Measurements from ENCODE around the gene CARD8. TPM values are rescaled to one million over a fixed set of nuclear protein-coding genes. Genes with fewer than 3 reads are reported as not detected.

The CARD8 gene
- polyA plus RNA-seq, 1 experiment, result 15.0 TPM

DNA sequence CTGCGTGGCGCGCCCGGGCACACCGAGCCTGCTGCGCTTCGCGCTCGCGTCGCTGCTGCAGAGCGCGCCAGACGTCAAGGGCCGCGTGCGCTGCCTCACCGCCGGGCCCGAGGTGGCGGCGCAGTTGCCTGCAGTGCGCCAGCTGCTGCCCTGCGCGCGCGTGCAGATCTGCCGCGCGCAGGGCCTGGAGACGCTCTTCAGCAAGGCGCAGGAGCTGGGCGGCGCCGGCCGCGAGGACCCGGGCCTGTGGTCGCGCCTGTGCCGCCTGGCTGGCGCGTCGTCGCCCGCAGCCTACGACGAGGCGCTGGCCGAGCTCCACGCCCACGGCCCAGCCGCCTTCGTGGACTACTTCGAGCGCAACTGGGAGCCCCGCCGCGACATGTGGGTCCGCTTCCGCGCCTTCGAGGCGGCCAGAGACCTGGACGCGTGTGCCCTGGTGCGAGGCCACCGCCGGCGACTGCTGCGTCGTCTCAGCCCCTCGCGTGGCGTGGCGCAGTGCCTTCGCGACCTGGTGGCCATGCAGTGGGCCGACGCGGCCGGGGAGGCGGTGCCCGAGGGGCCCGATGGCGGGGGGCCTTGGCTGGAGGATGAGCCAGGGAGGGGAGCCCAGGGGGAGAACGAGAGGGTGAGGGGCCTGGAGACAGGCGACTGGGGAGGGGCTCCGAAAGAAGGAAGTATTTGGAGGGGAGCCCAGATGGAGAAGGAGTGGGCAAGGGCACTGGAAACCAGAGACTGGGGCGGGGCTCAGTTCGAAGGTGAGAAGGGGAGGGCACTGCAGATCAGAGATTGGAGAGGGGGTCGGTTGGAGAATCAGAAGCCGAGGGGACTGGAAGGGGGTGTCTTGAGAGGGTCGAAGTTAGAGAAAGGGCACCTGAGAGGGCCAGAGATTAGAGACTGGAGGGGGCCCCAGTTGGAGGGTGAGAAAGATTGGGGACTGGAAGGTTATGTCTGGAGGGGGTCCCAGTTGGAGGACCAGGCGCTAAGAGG, 60.6 kb downstream of the CARD8 start:
- H3K36me3 ChIP-seq (ENCODE audit: control insufficient read depth, insufficient read depth, low read length), result peaks cover 1% of the 10 kb centered on the region; the same call in 1 of the 2 replicates
- H3K27me3 ChIP-seq (ENCODE audit: control insufficient read depth, insufficient read depth, low read length), result no peaks in the 10 kb centered on the region
- ChIA-PET POLR2A (no interaction called here), CTCF (interaction anchor here (0.5 to 1.4 kb wide), 3 partner anchors 9 to 366 kb away, joined by 3 to 5 read pairs (median 4); no protein-coding TSS in a partner anchor)
- no peak overlapping the region for H3K4me3 ChIP-seq (ENCODE audit: low read depth, low read length)
- no peak for DNase-seq (ENCODE audit: low read depth)
- TF ChIP-seq, protein P1, sequence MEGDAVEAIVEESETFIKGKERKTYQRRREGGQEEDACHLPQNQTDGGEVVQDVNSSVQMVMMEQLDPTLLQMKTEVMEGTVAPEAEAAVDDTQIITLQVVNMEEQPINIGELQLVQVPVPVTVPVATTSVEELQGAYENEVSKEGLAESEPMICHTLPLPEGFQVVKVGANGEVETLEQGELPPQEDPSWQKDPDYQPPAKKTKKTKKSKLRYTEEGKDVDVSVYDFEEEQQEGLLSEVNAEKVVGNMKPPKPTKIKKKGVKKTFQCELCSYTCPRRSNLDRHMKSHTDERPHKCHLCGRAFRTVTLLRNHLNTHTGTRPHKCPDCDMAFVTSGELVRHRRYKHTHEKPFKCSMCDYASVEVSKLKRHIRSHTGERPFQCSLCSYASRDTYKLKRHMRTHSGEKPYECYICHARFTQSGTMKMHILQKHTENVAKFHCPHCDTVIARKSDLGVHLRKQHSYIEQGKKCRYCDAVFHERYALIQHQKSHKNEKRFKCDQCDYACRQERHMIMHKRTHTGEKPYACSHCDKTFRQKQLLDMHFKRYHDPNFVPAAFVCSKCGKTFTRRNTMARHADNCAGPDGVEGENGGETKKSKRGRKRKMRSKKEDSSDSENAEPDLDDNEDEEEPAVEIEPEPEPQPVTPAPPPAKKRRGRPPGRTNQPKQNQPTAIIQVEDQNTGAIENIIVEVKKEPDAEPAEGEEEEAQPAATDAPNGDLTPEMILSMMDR (IDR thresholded peaks at IDR 0.05; ENCODE audit: insufficient read depth, low read depth, low read length), result no peak

DNA sequence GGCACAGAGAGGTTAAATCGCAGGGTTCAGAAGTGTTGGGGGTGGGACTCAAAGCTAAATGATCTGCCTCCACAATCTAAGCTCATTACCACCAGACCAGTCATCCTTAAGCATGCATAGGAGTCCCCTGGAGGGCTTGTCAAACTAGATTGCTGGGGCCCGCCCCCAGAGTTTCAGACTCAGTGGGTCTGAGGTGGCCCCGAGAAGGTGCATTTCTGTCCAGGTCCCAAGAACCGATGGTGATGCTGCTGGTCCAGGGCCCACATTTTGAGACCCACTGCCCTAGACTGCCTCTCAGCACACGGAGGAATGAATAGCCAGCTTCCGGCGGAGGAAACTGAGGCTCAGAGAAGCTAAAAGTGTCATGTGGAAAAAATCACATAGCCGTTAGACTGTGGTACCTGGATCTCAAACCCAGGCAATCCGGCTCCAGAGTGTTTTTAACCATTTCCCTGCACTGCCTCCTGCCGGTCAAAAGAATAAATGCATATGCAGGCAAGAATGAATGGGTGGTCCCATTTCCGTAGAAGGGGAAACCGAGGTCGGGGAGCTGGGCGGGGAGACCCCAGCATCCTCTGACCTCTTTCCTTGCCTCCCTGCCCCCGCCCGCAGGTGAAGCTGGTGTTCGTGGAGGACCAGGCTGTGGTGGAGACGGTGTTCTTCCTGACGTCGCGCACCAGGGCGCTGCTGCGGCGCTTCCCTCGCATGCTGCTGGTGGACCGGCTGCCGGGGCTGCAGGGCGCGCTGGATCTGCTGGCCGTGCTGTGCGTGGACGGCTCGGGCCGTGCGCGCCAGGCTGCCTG, 61.5 kb downstream of the CARD8 start:
- TF ChIP-seq, protein P1 (IDR thresholded peaks at IDR 0.05; ENCODE audit: insufficient read depth, low read depth, low read length), result peak; percentile 51
- Histone ChIP-seq H3K27me3 (ENCODE audit: control insufficient read depth, insufficient read depth, low read length) (no peaks in the 10 kb centered on the region), H3K36me3 (ENCODE audit: control insufficient read depth, insufficient read depth, low read length) (peaks cover 1% of the 10 kb centered on the region; the same call in 1 of the 2 replicates), H3K4me3 (ENCODE audit: low read depth, low read length) (no peak overlapping the region)
- CTCF ChIA-PET, result interaction anchor here (0.8 to 1.4 kb wide), 4 partner anchors 9 to 23 kb away, joined by 3 to 5 read pairs (median 4); no protein-coding TSS in a partner anchor
- POLR2A ChIA-PET, result no interaction called here
- no peak for DNase-seq (ENCODE audit: low read depth)

DNA sequence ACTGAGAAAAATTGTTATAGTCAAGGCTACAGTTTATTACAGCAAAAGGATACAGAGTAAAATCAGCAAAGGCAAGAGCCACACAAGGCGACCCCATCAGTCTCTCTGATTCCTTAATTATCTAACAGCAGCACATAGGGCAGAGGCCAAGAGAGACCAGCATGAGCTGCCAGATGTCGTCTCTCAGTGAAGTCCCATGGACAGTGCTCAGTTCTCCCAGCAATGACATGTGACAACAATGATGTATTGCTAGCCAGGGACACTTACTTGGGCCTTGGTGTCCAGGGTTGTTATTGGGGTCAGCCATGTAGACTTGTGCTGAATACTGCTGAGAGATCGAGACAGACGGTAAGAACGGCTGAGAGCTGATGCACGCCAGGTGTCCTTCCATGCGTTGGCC, 63.0 kb downstream of the CARD8 start:
- no peak for DNase-seq (ENCODE audit: low read depth)
- Histone ChIP-seq H3K36me3 (ENCODE audit: control insufficient read depth, insufficient read depth, low read length) (peaks cover 5% of the 10 kb centered on the region), H3K27me3 (ENCODE audit: control insufficient read depth, insufficient read depth, low read length) (no peaks in the 10 kb centered on the region), H3K4me3 (ENCODE audit: low read depth, low read length) (no peak overlapping the region)
- TF ChIP-seq, protein P1 (IDR thresholded peaks at IDR 0.05; ENCODE audit: insufficient read depth, low read depth, low read length), result no peak
- ChIA-PET POLR2A (no interaction called here), CTCF (no interaction called here)

DNA sequence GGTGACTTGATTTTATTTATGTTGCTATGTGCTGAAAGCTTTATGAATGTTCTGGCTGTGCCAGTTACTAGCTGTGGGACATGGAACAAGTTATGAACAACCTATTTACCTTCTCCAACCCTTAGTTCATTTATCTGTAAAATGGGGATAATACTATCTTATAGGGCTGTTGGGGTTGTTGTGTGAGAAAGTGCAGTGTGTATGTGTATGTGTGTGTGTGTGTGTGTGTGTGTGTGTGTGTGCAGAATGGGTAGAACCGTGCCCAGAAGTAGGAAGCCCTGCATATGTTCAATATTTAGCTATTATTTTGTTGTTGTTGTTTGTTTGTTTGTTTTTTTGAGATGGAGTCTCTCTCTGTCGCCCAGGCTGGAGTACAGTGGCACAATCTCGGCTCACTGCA, 64.8 kb downstream of the CARD8 start:
- Histone ChIP-seq H3K4me3 (ENCODE audit: low read depth, low read length) (no peak overlapping the region), H3K27me3 (ENCODE audit: control insufficient read depth, insufficient read depth, low read length) (no peaks in the 10 kb centered on the region), H3K36me3 (ENCODE audit: control insufficient read depth, insufficient read depth, low read length) (peaks cover 5% of the 10 kb centered on the region)
- ChIA-PET POLR2A (no interaction called here), CTCF (interaction anchor here (0.6 to 2.1 kb wide), 4 partner anchors 12 to 227 kb away, joined by 3 to 13 read pairs (median 3); no protein-coding TSS in a partner anchor)
- TF ChIP-seq, protein P1 (IDR thresholded peaks at IDR 0.05; ENCODE audit: insufficient read depth, low read depth, low read length), result no peak
- no peak for DNase-seq (ENCODE audit: low read depth)
